T-helper 9 cell (primary cell): ENCODE results near the gene AP1S1.
"Not testable (repeated sequence)": the region's sequence is repeated elsewhere in the genome, so short reads cannot be mapped to it uniquely, and the experiment has no call there.

ENCODE experiments used
- DNase-seq: peaks from one replicate; pipeline ENCODE4 v3.0.0-alpha.2; 2020

AP1S1 gene

GRCh38 chr7:101201695-101202602 lies 47.7 kb downstream of the AP1S1 start:
- DNase-seq = no peak

GRCh38 chr7:101202603-101202918 lies 48.3 kb downstream of the AP1S1 start:
- no peak for DNase-seq

- not testable (repeated sequence) for DNase-seq
These were observed 49.8 kb downstream of the AP1S1 start for GRCh38 chr7:101203740-101204738.

- DNase-seq = no peak
These were observed 51.8 kb downstream of the AP1S1 start for GRCh38 chr7:101205901-101206664.

GRCh38 chr7:101206665-101207042 lies 52.4 kb downstream of the AP1S1 start:
- DNase-seq = no peak

GRCh38 chr7:101207459-101207858 lies 53.2 kb downstream of the AP1S1 start:
- no peak for DNase-seq

GRCh38 chr7:101208794-101209193 lies 54.5 kb downstream of the AP1S1 start:
- no peak for DNase-seq

GRCh38 chr7:101210143-101210542 lies 55.9 kb downstream of the AP1S1 start:
- no peak for DNase-seq
